GM12878 (cell line): ENCODE results near the gene ALKBH1. TPM values are rescaled to one million over a fixed set of nuclear protein-coding genes. Genes with fewer than 3 reads are reported as not detected.

Source experiments
- ATAC-seq: fragments of 200-7000 bp; cut with Tn5 transposase; 3 replicates; pipeline ENCODE4 v1.9.1; 2020; ENCODE audit warnings: mild to moderate bottlenecking, moderate library complexity
- BruUV-seq: library from RNA; stranded (reverse); fragments of 400-500 nt; replicated peaks from 2 replicates; lab custom pipeline; 2021; lab: Mats Ljungman, UMichigan
- CTCF ChIA-PET: fragments of 300-600 bp; sonication (Branson Sonifier 250); formaldehyde crosslinking; extraction: SDS; loops from one replicate; lab custom pipeline; 2021; ENCODE audit warnings: inconsistent platforms; lab: Yijun Ruan, JAX
- POLR2A ChIA-PET: fragments of 350-600 bp; formaldehyde crosslinking; extraction: SDS; loops from one replicate; lab custom pipeline; 2021; ENCODE audit warnings: inconsistent platforms; lab: Charles Lee
- RAD21 ChIA-PET: fragments of 300-600 bp; sonication (Branson Sonifier 250); formaldehyde crosslinking; loops from one replicate; lab custom pipeline; 2023; ENCODE audit warnings: antibody characterized with exemption; ENCODE audit not compliant: unreplicated experiment; lab: Charles Lee
- SMC1A ChIA-PET: fragments of 300-600 bp; sonication (Branson Sonifier 250); formaldehyde crosslinking; loops from one replicate; lab custom pipeline; 2023; ENCODE audit not compliant: unreplicated experiment, uncharacterized antibody; lab: Charles Lee
- DNase-seq: peaks from one replicate; pipeline ENCODE4 v3.0.0-alpha.2; 2011; ENCODE audit warnings: low read depth, low spot score
- FAIRE-seq: peaks from 3 replicates; lab custom pipeline; 2011; peaks lifted over from hg19 to GRCh38; lab: Jason Lieb, UNC
- H2AFZ ChIP-seq: 2 replicates; pipeline ENCODE4 v1.6.0; 2011; ENCODE audit warnings: low read depth, low read length, control low read depth; ENCODE audit not compliant: control insufficient read depth
- H3K27ac ChIP-seq: 2 replicates; pipeline ENCODE4 v1.5.1; 2011; ENCODE audit warnings: control low read depth; ENCODE audit not compliant: control insufficient read depth, insufficient read depth
- H3K27me3 ChIP-seq, 2 experiments: replicated peaks in 1 of 2; 2 replicates each; pipeline versions ENCODE4 v1.6.0 to v1.6.1; 2011; ENCODE audit warnings: low read length in 1 of 2; ENCODE audit not compliant: control insufficient read depth in 2 of 2, insufficient read depth in 2 of 2
- H3K36me3 ChIP-seq, 2 experiments: 2 replicates each; pipeline ENCODE4 v1.5.1; 2011; ENCODE audit warnings: low read length in 1 of 2; ENCODE audit not compliant: control insufficient read depth in 2 of 2, insufficient read depth in 2 of 2
- H3K4me1 ChIP-seq: 2 replicates; pipeline ENCODE4 v1.6.1; 2011; ENCODE audit warnings: mild to moderate bottlenecking, low read length, moderate library complexity, mixed read lengths; ENCODE audit not compliant: control insufficient read depth, insufficient read depth
- H3K4me2 ChIP-seq: 2 replicates; pipeline ENCODE4 v1.6.0; 2011; ENCODE audit warnings: control low read depth; ENCODE audit not compliant: control insufficient read depth, insufficient read depth
- H3K4me3 ChIP-seq: fragments of 200-600 bp; sonication (generic); 2 replicates; pipeline ENCODE4 v1.5.1; 2016
- H3K79me2 ChIP-seq: 2 replicates; pipeline ENCODE4 v1.6.0; 2011; ENCODE audit warnings: low read length; ENCODE audit not compliant: control insufficient read depth, insufficient read depth
- H3K9ac ChIP-seq: 2 replicates; pipeline ENCODE4 v1.8.0; 2011; ENCODE audit warnings: low read length, control low read depth, mixed read lengths; ENCODE audit not compliant: control insufficient read depth, insufficient read depth
- H3K9me3 ChIP-seq: replicated peaks from 3 replicates; pipeline ENCODE4 v1.5.1; 2011; ENCODE audit warnings: mild to moderate bottlenecking, low read length; ENCODE audit not compliant: control insufficient read depth, insufficient read depth
- H4K20me1 ChIP-seq: 2 replicates; pipeline ENCODE4 v1.6.0; 2011; ENCODE audit not compliant: control insufficient read depth, insufficient read depth
- ATF3 ChIP-seq: IDR thresholded peaks from 2 replicates; pipeline ENCODE4 v1.6.1; 2011; ENCODE audit warnings: low read depth, mild to moderate bottlenecking, low read length, moderate library complexity, borderline replicate concordance; ENCODE audit errors: extremely low read depth
- DPF2 ChIP-seq: fragments of 450-650 bp; IDR thresholded peaks from 2 replicates; pipeline ENCODE4 v1.6.1; 2017; ENCODE audit warnings: mild to moderate bottlenecking
- ELK1 ChIP-seq: IDR thresholded peaks from 2 replicates; pipeline ENCODE4 v1.6.1; 2012; ENCODE audit warnings: low read depth, low read length, improper control_type of control experiment
- ESRRA ChIP-seq: IDR thresholded peaks from 2 replicates; pipeline ENCODE4 v1.6.1; 2012; ENCODE audit warnings: mild to moderate bottlenecking, low read length, improper control_type of control experiment
- MEF2A ChIP-seq: IDR thresholded peaks from 2 replicates; pipeline ENCODE4 v1.6.1; 2011; ENCODE audit warnings: low read depth, mild to moderate bottlenecking, low read length, moderate library complexity; ENCODE audit not compliant: insufficient read depth
- RCOR1 ChIP-seq: conservative IDR thresholded peaks from 2 replicates; pipeline ENCODE4 v1.6.1; 2012; ENCODE audit warnings: low read depth, low read length, improper control_type of control experiment
- REST ChIP-seq: IDR thresholded peaks from 2 replicates; pipeline ENCODE4 v1.6.1; 2012; ENCODE audit warnings: mild to moderate bottlenecking, low read depth, low read length
- ZNF217 ChIP-seq: fragments of 450-650 bp; IDR thresholded peaks from 2 replicates; pipeline ENCODE4 v1.6.1; 2017; ENCODE audit warnings: antibody characterized with exemption, mild to moderate bottlenecking
- WGBS: methylation state at CpG from one replicate; pipeline ENCODE4 v1.1.6; 2016; ENCODE audit warnings: low lambda C conversion rate; ENCODE audit not compliant: insufficient replicate concordance, insufficient coverage; ENCODE audit errors: missing lambda C conversion rate; 5-methylcytosine and 5-hydroxymethylcytosine counted together
- in situ Hi-C: fragments of 300-500 bp; cut with MboI; formaldehyde crosslinking; loops from 9 replicates; pipeline ENCODE4 v1.14.3; 2018; ENCODE audit warnings: mixed read lengths
- intact Hi-C: fragments of 100-400 bp; cut with micrococcal nuclease; formaldehyde crosslinking; loops from one replicate; pipeline ENCODE4 v1.14.2; 2022; ENCODE audit not compliant: unreplicated experiment
- polyA plus RNA-seq, 11 experiments: library from polyadenylated mRNA; depleted of rRNA in 4 of 11; unstranded in 6 of 11; stranded (reverse) in 5 of 11; fragments of >200 nt; fragmentation: Nextera tagmentation in 4 of 11; fragmentation: Illumina TruSeq in 1 of 11; extraction: Ambion mirVana in 4 of 11; extraction: Trizol in 1 of 11; gene quantifications; 1 replicate in 1 of 11; 2 replicates in 10 of 11; pipeline versions ENCODE4 v1.2.1 to v1.2.3, GENCODE V29; 2011 to 2016; ENCODE audit warnings: inconsistent platforms in 2 of 11, missing spikeins in 2 of 11, low read depth in 1 of 11
- total RNA-seq, 4 experiments: library from RNA; depleted of rRNA in 3 of 4; stranded (reverse); fragments of >200 nt in 3 of 4; fragmentation: Illumina TruSeq in 1 of 4; extraction: Trizol in 1 of 4; gene quantifications; 2 replicates each; pipeline versions ENCODE4 v1.2.1 to v1.2.3, GENCODE V29; 2013 to 2021
- TF ChIP-seq, protein P1 (sequence below): fragments of 450-650 bp; conservative IDR thresholded peaks from 2 replicates; pipeline ENCODE4 v1.6.1; 2017; ENCODE audit warnings: mild to moderate bottlenecking, moderate library complexity

The ALKBH1 gene
- total and polyA plus RNA-seq, 10 of the 15 experiments (the other 5 are each of a cell fraction or from before 2014, with no cell fraction given): 6.5 to 24.1 (median 17.0) TPM

- TF ChIP-seq REST: no peak
- TF ChIP-seq ELK1: no peak
- TF ChIP-seq, protein P1, sequence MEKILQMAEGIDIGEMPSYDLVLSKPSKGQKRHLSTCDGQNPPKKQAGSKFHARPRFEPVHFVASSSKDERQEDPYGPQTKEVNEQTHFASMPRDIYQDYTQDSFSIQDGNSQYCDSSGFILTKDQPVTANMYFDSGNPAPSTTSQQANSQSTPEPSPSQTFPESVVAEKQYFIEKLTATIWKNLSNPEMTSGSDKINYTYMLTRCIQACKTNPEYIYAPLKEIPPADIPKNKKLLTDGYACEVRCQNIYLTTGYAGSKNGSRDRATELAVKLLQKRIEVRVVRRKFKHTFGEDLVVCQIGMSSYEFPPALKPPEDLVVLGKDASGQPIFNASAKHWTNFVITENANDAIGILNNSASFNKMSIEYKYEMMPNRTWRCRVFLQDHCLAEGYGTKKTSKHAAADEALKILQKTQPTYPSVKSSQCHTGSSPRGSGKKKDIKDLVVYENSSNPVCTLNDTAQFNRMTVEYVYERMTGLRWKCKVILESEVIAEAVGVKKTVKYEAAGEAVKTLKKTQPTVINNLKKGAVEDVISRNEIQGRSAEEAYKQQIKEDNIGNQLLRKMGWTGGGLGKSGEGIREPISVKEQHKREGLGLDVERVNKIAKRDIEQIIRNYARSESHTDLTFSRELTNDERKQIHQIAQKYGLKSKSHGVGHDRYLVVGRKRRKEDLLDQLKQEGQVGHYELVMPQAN: no peak
Measured at GRCh38 chr14:77722301-77722700, 14.5 kb upstream of the ALKBH1 start (continued).

- ATAC-seq (no peak), FAIRE-seq (no peak), DNase-seq (no peak)
- BruUV-seq: no TSS peak
- intact Hi-C loops (no loop called here), in situ Hi-C loops (no loop called here)
- no peak overlapping the region for H3K4me3 ChIP-seq
- RAD21 ChIA-PET: no interaction called here
- H4K20me1 ChIP-seq: no peaks in the 10 kb centered on the region
- H3K4me1 ChIP-seq: no peaks in the 10 kb centered on the region
- H3K27ac ChIP-seq: no peak overlapping the region
- H2AFZ ChIP-seq: no peak overlapping the region
- H3K4me2 ChIP-seq: no peak overlapping the region
- POLR2A ChIA-PET: no interaction called here
- H3K79me2 ChIP-seq: no peaks in the 10 kb centered on the region
- peaks cover 5 to 41% of the 10 kb centered on the region in 2 experiments for H3K36me3 ChIP-seq
- 89% methylated on average over 5 of the region's 5 CpGs for WGBS
- H3K27me3 ChIP-seq: no peaks in the 10 kb centered on the region
- no peak overlapping the region for H3K9ac ChIP-seq
- CTCF ChIA-PET: interaction anchor here (1.6 kb wide), 1 partner anchor 12 kb away, joined by 3 read pairs; no protein-coding TSS in a partner anchor
- H3K9me3 ChIP-seq: no peaks in the 10 kb centered on the region
- SMC1A ChIA-PET: interaction anchor here (0.9 to 1.1 kb wide), 2 partner anchors 12 to 37 kb away, joined by 3 to 6 read pairs; no protein-coding TSS in a partner anchor
- TF ChIP-seq REST (no peak), RCOR1 (no peak), ELK1 (no peak), ESRRA (no peak), ATF3 (no peak), ZNF217 (no peak), MEF2A (no peak), DPF2 (no peak)
Measured at GRCh38 chr14:77721437-77721836, 13.6 kb upstream of the ALKBH1 start.
